Thymus (tissue), 11 donors: Measurements from ENCODE around the gene TTC22. TPM values are rescaled to one million over a fixed set of nuclear protein-coding genes. Genes with fewer than 3 reads are reported as not detected.

Experiments used
- DNase-seq, 9 donors: peaks; one replicate each; pipeline ENCODE4 v3.0.0-alpha.2; 2013; ENCODE audit warnings: low spot score in 9 of 9, low read depth in 6 of 9, missing footprints in 1 of 9
- H3K27ac ChIP-seq, 2 donors: one replicate each; pipeline ENCODE4 v1.5.1; 2013; ENCODE audit warnings: control low read depth in 1 of 2, low read depth in 1 of 2, low read length in 1 of 2, mild to moderate bottlenecking in 1 of 2, moderate library complexity in 1 of 2
- H3K27me3 ChIP-seq, 2 donors: one replicate each; pipeline ENCODE4 v1.5.1; 2013; ENCODE audit warnings: low read length in 1 of 2; ENCODE audit not compliant: control insufficient read depth in 2 of 2, insufficient read depth in 1 of 2
- H3K36me3 ChIP-seq, 2 donors: one replicate each; pipeline ENCODE4 v1.5.1; 2013; ENCODE audit warnings: low read length in 1 of 2, mild to moderate bottlenecking in 1 of 2, moderate library complexity in 1 of 2; ENCODE audit not compliant: control insufficient read depth in 2 of 2, insufficient read depth in 2 of 2
- H3K4me1 ChIP-seq, 2 donors: one replicate each; pipeline ENCODE4 v1.5.1; 2013; ENCODE audit warnings: low read length in 2 of 2; ENCODE audit not compliant: control insufficient read depth in 2 of 2, insufficient read depth in 2 of 2
- H3K4me3 ChIP-seq, 2 donors: one replicate each; pipeline ENCODE4 v1.5.1; 2013; ENCODE audit warnings: low read length in 2 of 2, control low read depth in 1 of 2, mild to moderate bottlenecking in 1 of 2
- H3K9me3 ChIP-seq, 2 donors: one replicate each; pipeline ENCODE4 v1.5.1; 2013; ENCODE audit warnings: low read length in 1 of 2, mild to moderate bottlenecking in 1 of 2; ENCODE audit not compliant: control insufficient read depth in 2 of 2, insufficient read depth in 1 of 2
- WGBS: extraction: QIAGEN DNeasy Blood & Tissue Kit; methylation state at CpG from one replicate; pipeline ENCODE4 v1.1.7; 2013; 5-methylcytosine and 5-hydroxymethylcytosine counted together
- polyA plus RNA-seq: library from polyadenylated mRNA; stranded (reverse); fragments of 200-250 nt; gene quantifications from one replicate; pipeline ENCODE4 v1.2.3, GENCODE V29; 2013
- total RNA-seq: library from RNA; stranded (reverse); fragments of 120-200 nt; gene quantifications from one replicate; pipeline ENCODE4 v1.2.4, GENCODE V29; 2013
- donor health status: healthy.

Gene TTC22
- total and polyA plus RNA-seq, 2 donors: 3.0 to 4.4 TPM

GRCh38 chr1:54766726-54767125 is 34.4 kb downstream of the TTC22 start:
- Histone ChIP-seq H3K27me3 (no peaks in the 10 kb centered on the region), H3K4me1 (peaks cover 2 to 10% of the 10 kb centered on the region in 2 donors), H3K9me3 (no peaks in the 10 kb centered on the region), H3K4me3 (no peak overlapping the region), H3K27ac (no peak overlapping the region), H3K36me3 (no peaks in the 10 kb centered on the region)
- DNase-seq: no peak
- 86% methylated on average over 4 of the region's 4 CpGs for WGBS

- DNase-seq: no peak
- Histone ChIP-seq H3K4me1 (peaks cover 2 to 10% of the 10 kb centered on the region in 2 donors), H3K9me3 (no peaks in the 10 kb centered on the region), H3K36me3 (no peaks in the 10 kb centered on the region), H3K27ac (no peak overlapping the region), H3K27me3 (no peaks in the 10 kb centered on the region), H3K4me3 (peak overlapping the region; percentile 44 to 54)
- WGBS: 69% methylated on average over 13 of the region's 13 CpGs
Observed at GRCh38 chr1:54764922-54765561, 36.1 kb downstream of the TTC22 start.

- Histone ChIP-seq H3K4me3 (peak within 1 kb of the TSS; percentile 54 to 97), H3K4me1 (peaks cover 2 to 10% of the 10 kb centered on the region in 2 donors), H3K27me3 (no peaks in the 10 kb centered on the region), H3K9me3 (no peaks in the 10 kb centered on the region), H3K27ac (peak within 1 kb of the TSS in 1 of 2 donors; percentile 29), H3K36me3 (no peaks in the 10 kb centered on the region)
- under 1% methylated on average over 57 of the region's 57 CpGs for WGBS
- DNase-seq: peak; percentile 92 to 100 (median 98)
Observed at GRCh38 chr1:54764133-54764921, 36.8 kb downstream of the TTC22 start, which contains the start of gene PARS2. Gene PARS2, minus strand, starts transcription at chr1:54764523. Its CDS starts 5,362 bp downstream, at chr1:54759161.

- Histone ChIP-seq H3K36me3 (peaks cover under 1 to 2% of the 10 kb centered on the region in 2 donors), H3K9me3 (no peaks in the 10 kb centered on the region), H3K27me3 (no peaks in the 10 kb centered on the region), H3K27ac (peak overlapping the region in 1 of 2 donors; percentile 29), H3K4me3 (peak overlapping the region; percentile 54 to 97), H3K4me1 (peaks cover 2 to 10% of the 10 kb centered on the region in 2 donors)
- DNase-seq: peak in 2 of 9 donors; percentile 3
- 4% methylated on average over 11 of the region's 11 CpGs for WGBS
Observed at GRCh38 chr1:54763816-54764132, 37.3 kb downstream of the TTC22 start.

GRCh38 chr1:54758678-54759348 is 42.3 kb downstream of the TTC22 start:
- WGBS: 98% methylated on average over 20 of the region's 20 CpGs
- Histone ChIP-seq H3K27ac (no peak overlapping the region), H3K4me1 (peaks cover 0 to 4% of the 10 kb centered on the region in 2 donors), H3K27me3 (no peaks in the 10 kb centered on the region), H3K4me3 (no peak overlapping the region), H3K9me3 (no peaks in the 10 kb centered on the region), H3K36me3 (peaks cover 20 to 25% of the 10 kb centered on the region in 2 donors)
- DNase-seq: no peak

GRCh38 chr1:54757833-54758232 is 43.3 kb downstream of the TTC22 start:
- no peaks in the 10 kb centered on the region for H3K27me3 ChIP-seq
- 96% methylated on average over 9 of the region's 9 CpGs for WGBS

GRCh38 chr1:54754486-54755285 is 46.4 kb downstream of the TTC22 start:
- H3K36me3 ChIP-seq: peaks cover 20 to 25% of the 10 kb centered on the region in 2 donors
- no peaks in the 10 kb centered on the region for H3K4me1 ChIP-seq
- no peak overlapping the region for H3K27ac ChIP-seq
- no peak for DNase-seq
- 97% methylated on average over 25 of the region's 25 CpGs for WGBS
- H3K9me3 ChIP-seq: no peaks in the 10 kb centered on the region
- no peaks in the 10 kb centered on the region for H3K27me3 ChIP-seq
- no peak overlapping the region for H3K4me3 ChIP-seq

More at GRCh38 chr1:54757833-54758232, 43.3 kb downstream of the TTC22 start:
- no peaks in the 10 kb centered on the region for H3K9me3 ChIP-seq
- H3K36me3 ChIP-seq: peaks cover 20 to 25% of the 10 kb centered on the region in 2 donors
- no peak overlapping the region for H3K4me3 ChIP-seq
- DNase-seq: no peak
- no peaks in the 10 kb centered on the region for H3K4me1 ChIP-seq
- H3K27ac ChIP-seq: no peak overlapping the region

GRCh38 chr1:54754045-54754444 is 47.1 kb downstream of the TTC22 start:
- Histone ChIP-seq H3K4me3 (no peak overlapping the region), H3K27me3 (no peaks in the 10 kb centered on the region), H3K9me3 (no peaks in the 10 kb centered on the region), H3K36me3 (peaks cover 20 to 25% of the 10 kb centered on the region in 2 donors), H3K27ac (no peak overlapping the region), H3K4me1 (no peaks in the 10 kb centered on the region)
- DNase-seq: no peak
- 96% methylated on average over 22 of the region's 22 CpGs for WGBS
